ENCODE data around the gene SP2. TPM values are rescaled to one million over a fixed set of nuclear protein-coding genes. Genes with fewer than 3 reads are reported as not detected.
"Not testable (repeated sequence)": the region's sequence is repeated elsewhere in the genome, so short reads cannot be mapped to it uniquely, and the experiment has no call there.

SP2 gene
- total RNA-seq, 2 donors from 2014 or later, result 15.2 to 15.8 TPM

GRCh38 chr17:47934856-47935255, 38.8 kb downstream of the SP2 start:
- H3K4me1 ChIP-seq (replicated peaks), result peaks cover 2% of the 10 kb centered on the region
- no peaks in the 10 kb centered on the region for H3K9me3 ChIP-seq
- H3K4me3 ChIP-seq, result no peak overlapping the region
- no peak overlapping the region for H3K27ac ChIP-seq
- intact Hi-C loops (cut with DNase I), result no loop called here
- H3K36me3 ChIP-seq, result no peaks in the 10 kb centered on the region
- DNase-seq (ENCODE audit: low spot score), result no peak
- no peak for TF ChIP-seq POLR2AphosphoS5 (IDR thresholded peaks at IDR 0.05)
- TF ChIP-seq POLR2A (IDR thresholded peaks at IDR 0.05), result no peak
- TF ChIP-seq CTCF (IDR thresholded peaks at IDR 0.05), result no peak
- 95% methylated on average over 1 of the region's 1 CpG for WGBS
- H3K27me3 ChIP-seq (replicated peaks; ENCODE audit: insufficient read depth), result no peaks in the 10 kb centered on the region

GRCh38 chr17:47935468-47935867, 39.4 kb downstream of the SP2 start:
- H3K9me3 ChIP-seq; intact Hi-C loops (cut with DNase I); DNase-seq (ENCODE audit: low spot score); H3K27ac ChIP-seq; H3K36me3 ChIP-seq; H3K4me1 ChIP-seq (replicated peaks); H3K4me3 ChIP-seq; H3K27me3 ChIP-seq (replicated peaks; ENCODE audit: insufficient read depth): not testable (repeated sequence)
- WGBS, result 85% methylated on average over 3 of the region's 3 CpGs

- H3K36me3 ChIP-seq, result no peaks in the 10 kb centered on the region
- no peaks in the 10 kb centered on the region for H3K27me3 ChIP-seq (replicated peaks; ENCODE audit: insufficient read depth)
- no peak for DNase-seq (ENCODE audit: low spot score)
- TF ChIP-seq POLR2A (IDR thresholded peaks at IDR 0.05) (no peak), CTCF (IDR thresholded peaks at IDR 0.05) (no peak), POLR2AphosphoS5 (IDR thresholded peaks at IDR 0.05) (no peak)
- no peak overlapping the region for H3K27ac ChIP-seq
- H3K4me3 ChIP-seq, result no peak overlapping the region
- no peaks in the 10 kb centered on the region for H3K4me1 ChIP-seq (replicated peaks)
- intact Hi-C loops (cut with DNase I), result no loop called here
- H3K9me3 ChIP-seq, result no peaks in the 10 kb centered on the region
- WGBS, result 48% methylated on average over 5 of the region's 5 CpGs
Measured at GRCh38 chr17:47935961-47936360, 39.9 kb downstream of the SP2 start.

GRCh38 chr17:47937941-47938340, 41.9 kb downstream of the SP2 start:
- 85% methylated on average over 5 of the region's 5 CpGs for WGBS
- peaks cover 4% of the 10 kb centered on the region for H3K4me1 ChIP-seq (replicated peaks)
- TF ChIP-seq POLR2AphosphoS5 (IDR thresholded peaks at IDR 0.05) (no peak), POLR2A (IDR thresholded peaks at IDR 0.05) (no peak), CTCF (IDR thresholded peaks at IDR 0.05) (no peak)
- no peaks in the 10 kb centered on the region for H3K27me3 ChIP-seq (replicated peaks; ENCODE audit: insufficient read depth)
- no peak overlapping the region for H3K27ac ChIP-seq
- intact Hi-C loops (cut with DNase I), result no loop called here
- H3K4me3 ChIP-seq, result no peak overlapping the region
- no peak for DNase-seq (ENCODE audit: low spot score)
- H3K36me3 ChIP-seq, result no peaks in the 10 kb centered on the region
- H3K9me3 ChIP-seq, result no peaks in the 10 kb centered on the region

GRCh38 chr17:47941246-47942095, 45.4 kb downstream of the SP2 start, which contains the start of gene PNPO:
TSS of gene PNPO (plus strand) at chr17:47941571. CDS start at chr17:47941676, 105 bp downstream.
- TF ChIP-seq POLR2AphosphoS5 (IDR thresholded peaks at IDR 0.05) (peak; percentile 97), CTCF (IDR thresholded peaks at IDR 0.05) (peak in 1 of 4 experiments; percentile 35), POLR2A (IDR thresholded peaks at IDR 0.05) (peak; percentile 57)
- H3K4me1 ChIP-seq (replicated peaks), result peaks cover 4% of the 10 kb centered on the region
- H3K9me3 ChIP-seq, result no peaks in the 10 kb centered on the region
- peak within 1 kb of the TSS; percentile 62 to 74 for H3K27ac ChIP-seq
- peak within 1 kb of the TSS; percentile 58 to 64 for H3K4me3 ChIP-seq
- intact Hi-C loops (cut with DNase I), result loop anchor here (5.0 kb wide), 1 partner anchor 49 kb away; no protein-coding TSS in a partner anchor
- no peaks in the 10 kb centered on the region for H3K36me3 ChIP-seq
- DNase-seq (ENCODE audit: low spot score), result peak; percentile 97
- no peaks in the 10 kb centered on the region for H3K27me3 ChIP-seq (replicated peaks; ENCODE audit: insufficient read depth)
- 1% methylated on average over 50 of the region's 50 CpGs for WGBS

All from prostate gland (tissue), 2 donors.